ENCODE data around the gene LSAMP. TPM values are rescaled to one million over a fixed set of nuclear protein-coding genes. Genes with fewer than 3 reads are reported as not detected.

Gene LSAMP
- polyA plus RNA-seq, 1 experiment = 2.7 TPM

GRCh38 chr3:116069024-116069423 lies 376.3 kb downstream of the LSAMP start:
- H3K27me3 ChIP-seq (ENCODE audit: control insufficient read depth, insufficient read depth, low read length) = no peaks in the 10 kb centered on the region
- ChIA-PET POLR2A (no interaction called here), CTCF (no interaction called here)
- no peak overlapping the region for H3K4me3 ChIP-seq (ENCODE audit: low read depth, low read length)
- TF ChIP-seq CTCF (IDR thresholded peaks at IDR 0.05; ENCODE audit: insufficient read depth, low read depth, low read length) = no peak
- no peaks in the 10 kb centered on the region for H3K36me3 ChIP-seq (ENCODE audit: control insufficient read depth, insufficient read depth, low read length)
- DNase-seq (ENCODE audit: low read depth) = no peak

- no peaks in the 10 kb centered on the region for H3K27me3 ChIP-seq (ENCODE audit: control insufficient read depth, insufficient read depth, low read length)
- H3K4me3 ChIP-seq (ENCODE audit: low read depth, low read length) = no peak overlapping the region
- ChIA-PET POLR2A (no interaction called here), CTCF (no interaction called here)
- no peak for DNase-seq (ENCODE audit: low read depth)
- no peak for TF ChIP-seq CTCF (IDR thresholded peaks at IDR 0.05; ENCODE audit: insufficient read depth, low read depth, low read length)
- H3K36me3 ChIP-seq (ENCODE audit: control insufficient read depth, insufficient read depth, low read length) = no peaks in the 10 kb centered on the region
These were observed 378.0 kb downstream of the LSAMP start for GRCh38 chr3:116067326-116067725.

- POLR2A ChIA-PET = no interaction called here
- Histone ChIP-seq H3K27me3 (ENCODE audit: control insufficient read depth, insufficient read depth, low read length) (no peaks in the 10 kb centered on the region), H3K4me3 (ENCODE audit: low read depth, low read length) (no peak overlapping the region), H3K36me3 (ENCODE audit: control insufficient read depth, insufficient read depth, low read length) (no peaks in the 10 kb centered on the region)
- no peak for DNase-seq (ENCODE audit: low read depth)
- CTCF ChIA-PET = no interaction called here
- no peak for TF ChIP-seq CTCF (IDR thresholded peaks at IDR 0.05; ENCODE audit: insufficient read depth, low read depth, low read length)
These were observed 379.8 kb downstream of the LSAMP start for GRCh38 chr3:116065501-116065900.

GRCh38 chr3:116064646-116065045 lies 380.6 kb downstream of the LSAMP start:
- Histone ChIP-seq H3K27me3 (ENCODE audit: control insufficient read depth, insufficient read depth, low read length) (no peaks in the 10 kb centered on the region), H3K36me3 (ENCODE audit: control insufficient read depth, insufficient read depth, low read length) (no peaks in the 10 kb centered on the region), H3K4me3 (ENCODE audit: low read depth, low read length) (no peak overlapping the region)
- ChIA-PET POLR2A (no interaction called here), CTCF (no interaction called here)
- TF ChIP-seq CTCF (IDR thresholded peaks at IDR 0.05; ENCODE audit: insufficient read depth, low read depth, low read length) = no peak
- no peak for DNase-seq (ENCODE audit: low read depth)

GRCh38 chr3:116059421-116060096 lies 385.7 kb downstream of the LSAMP start:
- Histone ChIP-seq H3K4me3 (ENCODE audit: low read depth, low read length) (no peak overlapping the region), H3K36me3 (ENCODE audit: control insufficient read depth, insufficient read depth, low read length) (no peaks in the 10 kb centered on the region), H3K27me3 (ENCODE audit: control insufficient read depth, insufficient read depth, low read length) (no peaks in the 10 kb centered on the region)
- no peak for TF ChIP-seq CTCF (IDR thresholded peaks at IDR 0.05; ENCODE audit: insufficient read depth, low read depth, low read length)
- DNase-seq (ENCODE audit: low read depth) = peak; percentile 53
- POLR2A ChIA-PET = no interaction called here
- CTCF ChIA-PET = interaction anchor here (0.9 kb wide), 1 partner anchor 11 kb away, joined by 3 read pairs; no protein-coding TSS in a partner anchor
